HCT116 (cell line): ENCODE measurements around the gene AP4S1. TPM values are rescaled to one million over a fixed set of nuclear protein-coding genes. Genes with fewer than 3 reads are reported as not detected.

Experiments used
- ATAC-seq: fragments of 200-7000 bp; cut with Tn5 transposase; 2 replicates; pipeline ENCODE4 v1.9.1; 2020; ENCODE audit warnings: mild to moderate bottlenecking, moderate library complexity
- BruUV-seq: library from RNA; stranded (reverse); fragments of 400-500 nt; replicated peaks from 2 replicates; lab custom pipeline; 2021; lab: Mats Ljungman, UMichigan
- CTCF ChIA-PET: fragments of 300-600 bp; sonication (Branson Sonifier 250); formaldehyde crosslinking; loops from one replicate; lab custom pipeline; 2021; ENCODE audit warnings: antibody characterized with exemption; lab: Charles Lee
- POLR2A ChIA-PET: fragments of 300-600, 350-600 bp; sonication (Branson Sonifier 250); formaldehyde crosslinking; loops from one replicate; lab custom pipeline; 2021; ENCODE audit warnings: antibody characterized with exemption; lab: Charles Lee
- RAD21 ChIA-PET, 2 experiments: fragments of 300-600 bp; sonication (Branson Sonifier 250); formaldehyde crosslinking; loops; one replicate each; lab custom pipeline; 2023; ENCODE audit warnings: low total read pairs in 2 of 2; ENCODE audit not compliant: uncharacterized antibody in 2 of 2, unreplicated experiment in 2 of 2, low non-redundant PET in 1 of 2; lab: Charles Lee
- DNase-seq: peaks from one replicate; pipeline ENCODE4 v3.0.0-alpha.2; 2010; ENCODE audit warnings: low read depth, low spot score
- H2AFZ ChIP-seq: fragments of 200-600 bp; shearing (Covaris generic), sonication (generic); 2 replicates; pipeline ENCODE4 v1.6.1; 2017; ENCODE audit warnings: low read depth, mixed run types, mixed read lengths, antibody characterized with exemption, low read length; ENCODE audit not compliant: poor library complexity, severe bottlenecking
- H3K27ac ChIP-seq: 2 replicates; pipeline ENCODE4 v1.5.1; 2012; ENCODE audit warnings: low read depth, low read length
- H3K27me3 ChIP-seq: fragments of 200-600 bp; sonication (generic); 2 replicates; pipeline ENCODE4 v1.6.1; 2016; ENCODE audit warnings: mixed run types, low read length, mixed read lengths; ENCODE audit not compliant: insufficient read depth
- H3K36me3 ChIP-seq, 2 experiments: fragments of 200-500 bp in 1 of 2; fragments of 200-600 bp in 1 of 2; sonication (Bioruptor generic) in 1 of 2; sonication (generic) in 1 of 2; 2 replicates each; pipeline versions ENCODE4 v1.5.1 to v1.6.1; 2014 to 2016; ENCODE audit warnings: low read length in 2 of 2, inconsistent platforms in 1 of 2, mixed read lengths in 1 of 2, mixed run types in 1 of 2; ENCODE audit not compliant: insufficient read depth in 2 of 2, control insufficient read depth in 1 of 2
- H3K4me1 ChIP-seq, 2 experiments: fragments of 200-600 bp in 1 of 2; sonication (generic) in 1 of 2; 2 replicates each; pipeline versions ENCODE4 v1.5.1 to v1.6.1; 2012 to 2017; ENCODE audit warnings: low read length in 2 of 2, inconsistent platforms in 1 of 2, mild to moderate bottlenecking in 1 of 2, mixed read lengths in 1 of 2, mixed run types in 1 of 2, moderate library complexity in 1 of 2; ENCODE audit not compliant: insufficient read depth in 2 of 2, control insufficient read depth in 1 of 2
- H3K4me2 ChIP-seq: fragments of 200-600 bp; sonication (generic); 2 replicates; pipeline ENCODE4 v1.6.1; 2017; ENCODE audit warnings: mixed run types, low read length, mixed read lengths
- H3K4me3 ChIP-seq, 2 experiments: fragments of 200-600 bp in 1 of 2; sonication (generic) in 1 of 2; replicated peaks in 1 of 2; 2 replicates each; pipeline ENCODE4 v1.5.1; 2011 to 2016; ENCODE audit warnings: low read length in 2 of 2, control low read depth in 1 of 2, low read depth in 1 of 2, mild to moderate bottlenecking in 1 of 2, mixed read lengths in 1 of 2, mixed run types in 1 of 2
- H3K79me2 ChIP-seq: fragments of 200-600 bp; sonication (generic); 2 replicates; pipeline ENCODE4 v1.6.1; 2017; ENCODE audit warnings: mild to moderate bottlenecking, mixed run types, low read length, moderate library complexity, mixed read lengths; ENCODE audit not compliant: insufficient read depth
- H3K9ac ChIP-seq: fragments of 200-600 bp; sonication (generic); 2 replicates; pipeline ENCODE4 v1.6.1; 2016; ENCODE audit warnings: low read length, mixed read lengths
- H3K9me2 ChIP-seq: fragments of 200-600 bp; sonication (generic), shearing (Covaris generic); 2 replicates; pipeline ENCODE4 v1.6.1; 2017; ENCODE audit warnings: mixed run types, mild to moderate bottlenecking, moderate library complexity; ENCODE audit not compliant: insufficient read depth
- H3K9me3 ChIP-seq, 2 experiments: fragments of 200-500 bp in 1 of 2; fragments of 200-600 bp in 1 of 2; sonication (Bioruptor generic) in 1 of 2; sonication (generic) in 1 of 2; 2 replicates each; pipeline ENCODE4 v1.6.1; 2014 to 2017; ENCODE audit warnings: low read length in 2 of 2, mixed read lengths in 2 of 2, inconsistent platforms in 1 of 2, low read depth in 1 of 2, mild to moderate bottlenecking in 1 of 2, mixed run types in 1 of 2, moderate library complexity in 1 of 2; ENCODE audit not compliant: control insufficient read depth in 1 of 2, insufficient read depth in 1 of 2
- H4K20me1 ChIP-seq: fragments of 200-600 bp; sonication (generic), shearing (Covaris generic); 2 replicates; pipeline ENCODE4 v1.6.1; 2017; ENCODE audit warnings: mixed run types, mild to moderate bottlenecking, moderate library complexity; ENCODE audit not compliant: insufficient read depth
- ELF1 ChIP-seq: IDR thresholded peaks from 2 replicates; pipeline ENCODE4 v1.6.1; 2012; ENCODE audit warnings: low read depth, borderline replicate concordance
- EZH2 ChIP-seq: fragments of 200-600 bp; sonication (generic); IDR thresholded peaks from 2 replicates; pipeline ENCODE4 v1.6.1; 2017; ENCODE audit warnings: antibody characterized with exemption, mixed run types
- POLR2A ChIP-seq: IDR thresholded peaks from 2 replicates; pipeline ENCODE4 v1.7.0; 2011; ENCODE audit warnings: borderline replicate concordance; ENCODE audit not compliant: insufficient read depth, insufficient read length; ENCODE audit errors: extremely low read depth
- SIN3A ChIP-seq: IDR thresholded peaks from 2 replicates; pipeline ENCODE4 v1.6.1; 2012; ENCODE audit warnings: low read depth
- SRF ChIP-seq: IDR thresholded peaks from 2 replicates; pipeline ENCODE4 v1.6.1; 2012; ENCODE audit warnings: low read depth
- YY1 ChIP-seq: IDR thresholded peaks from 2 replicates; pipeline ENCODE4 v1.6.1; 2011; ENCODE audit warnings: low read length, low read depth, moderate library complexity, mild to moderate bottlenecking; ENCODE audit not compliant: insufficient replicate concordance; ENCODE audit errors: extremely low read depth
- intact Hi-C: fragments of 100-400 bp; cut with micrococcal nuclease; formaldehyde crosslinking; loops from 2 replicates; pipeline ENCODE4 v1.10.0; 2022
- total RNA-seq: library from RNA; stranded (reverse); gene quantifications from one replicate; pipeline ENCODE4 v1.2.1, GENCODE V29; 2021; ENCODE audit not compliant: unreplicated experiment
- TF ChIP-seq, protein P1 (sequence below), 3 experiments: fragments of 200-600 bp in 1 of 3; sonication (generic) in 1 of 3; IDR thresholded peaks in 2 of 3; conservative IDR thresholded peaks in 1 of 3; 2 replicates each; pipeline ENCODE4 v1.5.1; 2012 to 2017; ENCODE audit warnings: low read depth in 2 of 3, low read length in 2 of 3, antibody characterized with exemption in 1 of 3, borderline replicate concordance in 1 of 3, control low read depth in 1 of 3, mild to moderate bottlenecking in 1 of 3, mixed read lengths in 1 of 3, mixed run types in 1 of 3, moderate library complexity in 1 of 3; ENCODE audit not compliant: insufficient read depth in 1 of 3
- TF ChIP-seq, protein P2 (sequence below): IDR thresholded peaks from 2 replicates; pipeline ENCODE4 v1.6.1; 2012

Gene AP4S1
- total RNA-seq, 1 experiment from 2014 or later: 5.0 TPM

DNA sequence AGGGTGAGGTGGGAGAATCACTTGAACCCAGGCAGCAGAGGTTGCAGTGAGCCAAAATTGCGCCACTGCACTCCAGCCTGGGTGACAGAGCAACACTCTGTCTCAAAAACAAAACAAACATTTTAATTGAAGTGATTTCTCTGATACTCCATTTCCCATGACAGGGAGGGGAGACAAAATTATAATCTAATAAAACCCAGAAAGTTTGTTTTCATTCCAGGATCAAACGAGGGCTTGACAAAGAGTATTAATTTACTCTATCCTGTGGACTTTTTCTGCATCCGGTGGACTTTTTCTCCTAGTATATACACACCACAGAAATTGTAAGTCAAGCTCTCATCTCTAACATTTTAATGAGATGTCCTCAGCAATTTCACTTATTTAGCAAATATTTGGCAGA is 14.5 kb upstream of the AP4S1 start:
- BruUV-seq: no TSS peak
- ChIA-PET CTCF (no interaction called here), POLR2A (interaction anchor here (0.9 kb wide), 1 partner anchor 16 kb away, joined by 3 read pairs; no protein-coding TSS in a partner anchor), RAD21 (interaction anchor here in 1 of 2 experiments (0.7 kb wide), 1 partner anchor 90 kb away, joined by 3 read pairs; no protein-coding TSS in a partner anchor)
- no peak overlapping the region for H2AFZ ChIP-seq
- TF ChIP-seq SIN3A (no peak), EZH2 (no peak), SRF (no peak), POLR2A (no peak), ELF1 (no peak), YY1 (no peak)
- TF ChIP-seq, protein P1, sequence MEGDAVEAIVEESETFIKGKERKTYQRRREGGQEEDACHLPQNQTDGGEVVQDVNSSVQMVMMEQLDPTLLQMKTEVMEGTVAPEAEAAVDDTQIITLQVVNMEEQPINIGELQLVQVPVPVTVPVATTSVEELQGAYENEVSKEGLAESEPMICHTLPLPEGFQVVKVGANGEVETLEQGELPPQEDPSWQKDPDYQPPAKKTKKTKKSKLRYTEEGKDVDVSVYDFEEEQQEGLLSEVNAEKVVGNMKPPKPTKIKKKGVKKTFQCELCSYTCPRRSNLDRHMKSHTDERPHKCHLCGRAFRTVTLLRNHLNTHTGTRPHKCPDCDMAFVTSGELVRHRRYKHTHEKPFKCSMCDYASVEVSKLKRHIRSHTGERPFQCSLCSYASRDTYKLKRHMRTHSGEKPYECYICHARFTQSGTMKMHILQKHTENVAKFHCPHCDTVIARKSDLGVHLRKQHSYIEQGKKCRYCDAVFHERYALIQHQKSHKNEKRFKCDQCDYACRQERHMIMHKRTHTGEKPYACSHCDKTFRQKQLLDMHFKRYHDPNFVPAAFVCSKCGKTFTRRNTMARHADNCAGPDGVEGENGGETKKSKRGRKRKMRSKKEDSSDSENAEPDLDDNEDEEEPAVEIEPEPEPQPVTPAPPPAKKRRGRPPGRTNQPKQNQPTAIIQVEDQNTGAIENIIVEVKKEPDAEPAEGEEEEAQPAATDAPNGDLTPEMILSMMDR (IDR thresholded peaks at IDR 0.05 in 2 of 3, conservative IDR thresholded peaks at IDR 0.05 in 1 of 3; ENCODE audit: borderline replicate concordance in 1 of 3, insufficient read depth in 1 of 3, low read depth in 2 of 3, low read length in 2 of 3): no peak
- TF ChIP-seq, protein P2, sequence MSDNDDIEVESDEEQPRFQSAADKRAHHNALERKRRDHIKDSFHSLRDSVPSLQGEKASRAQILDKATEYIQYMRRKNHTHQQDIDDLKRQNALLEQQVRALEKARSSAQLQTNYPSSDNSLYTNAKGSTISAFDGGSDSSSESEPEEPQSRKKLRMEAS: no peak
- ATAC-seq (no peak), DNase-seq (no peak)
- H3K4me1 ChIP-seq: peaks cover 3 to 5% of the 10 kb centered on the region in 2 experiments; a peak in 1 of 4 replicates
- H3K79me2 ChIP-seq: peaks cover 100% of the 10 kb centered on the region
- no peaks in the 10 kb centered on the region; a peak in 2 of 4 replicates for H3K36me3 ChIP-seq
- H3K9me2 ChIP-seq: no peaks in the 10 kb centered on the region
- H3K27me3 ChIP-seq: no peaks in the 10 kb centered on the region
- peaks cover 7% of the 10 kb centered on the region; the same call in 1 of the 2 replicates for H4K20me1 ChIP-seq
- no peak overlapping the region for H3K4me2 ChIP-seq
- intact Hi-C loops: no loop called here
- H3K27ac ChIP-seq: no peak overlapping the region
- no peaks in the 10 kb centered on the region for H3K9me3 ChIP-seq
- H3K4me3 ChIP-seq: no peak overlapping the region
- no peak overlapping the region for H3K9ac ChIP-seq
